Subcutaneous abdominal adipose tissue (tissue), 5 donors: Measurements from ENCODE around the gene SMAD3.
A peak's percentile ranks its signal among the peaks of the same experiment; 100 is the strongest.

Source experiments
- H3K27ac ChIP-seq: one replicate; pipeline ENCODE4 v1.7.0; 2013; ENCODE audit warnings: low read depth, mild to moderate bottlenecking, inconsistent platforms, low read length, moderate library complexity
- H3K27me3 ChIP-seq, 5 donors: one replicate each; pipeline ENCODE4 v1.7.0; 2013; ENCODE audit warnings: low read length in 5 of 5, inconsistent platforms in 1 of 5; ENCODE audit not compliant: control insufficient read depth in 5 of 5, insufficient read depth in 4 of 5
- H3K36me3 ChIP-seq, 5 donors: one replicate each; pipeline ENCODE4 v1.7.0; 2013; ENCODE audit warnings: low read length in 5 of 5; ENCODE audit not compliant: control insufficient read depth in 5 of 5, insufficient read depth in 5 of 5
- H3K4me1 ChIP-seq, 5 donors: one replicate each; pipeline ENCODE4 v1.7.0; 2013; ENCODE audit warnings: low read length in 5 of 5, mild to moderate bottlenecking in 3 of 5, moderate library complexity in 1 of 5; ENCODE audit not compliant: control insufficient read depth in 5 of 5, insufficient read depth in 5 of 5
- H3K4me3 ChIP-seq, 5 donors: one replicate each; pipeline ENCODE4 v1.7.0; 2013; ENCODE audit warnings: low read length in 5 of 5, low read depth in 1 of 5
- H3K9ac ChIP-seq, 5 donors: one replicate each; pipeline ENCODE4 v1.7.0; 2013; ENCODE audit warnings: low read length in 5 of 5, mild to moderate bottlenecking in 4 of 5, moderate library complexity in 3 of 5
- H3K9me3 ChIP-seq, 5 donors: one replicate each; pipeline ENCODE4 v1.7.0; 2013; ENCODE audit warnings: low read length in 5 of 5; ENCODE audit not compliant: control insufficient read depth in 5 of 5
- donor health status: healthy.
- donor health status: healthy.
- donor health status: healthy.
- donor health status: healthy.
- donor health status: healthy.

The SMAD3 gene

GRCh38 chr15:67103021-67103420, 37.6 kb downstream of the SMAD3 start:
- no peak overlapping the region for H3K9ac ChIP-seq
- no peaks in the 10 kb centered on the region for H3K9me3 ChIP-seq
- peak overlapping the region; percentile 2 for H3K27ac ChIP-seq
- peaks cover 24 to 75% (median 65%) of the 10 kb centered on the region in 5 donors for H3K4me1 ChIP-seq
- no peaks in the 10 kb centered on the region for H3K27me3 ChIP-seq
- H3K36me3 ChIP-seq, result no peaks in the 10 kb centered on the region
- no peak overlapping the region for H3K4me3 ChIP-seq

GRCh38 chr15:67103432-67103831, 38.0 kb downstream of the SMAD3 start:
- Histone ChIP-seq H3K9ac (peak overlapping the region in 1 of 5 donors; percentile 38), H3K27ac (peak overlapping the region; percentile 2), H3K4me3 (peak overlapping the region in 1 of 5 donors; percentile 7), H3K27me3 (no peaks in the 10 kb centered on the region), H3K4me1 (peaks cover 26 to 75% (median 65%) of the 10 kb centered on the region in 5 donors), H3K9me3 (no peaks in the 10 kb centered on the region), H3K36me3 (no peaks in the 10 kb centered on the region)

DNA sequence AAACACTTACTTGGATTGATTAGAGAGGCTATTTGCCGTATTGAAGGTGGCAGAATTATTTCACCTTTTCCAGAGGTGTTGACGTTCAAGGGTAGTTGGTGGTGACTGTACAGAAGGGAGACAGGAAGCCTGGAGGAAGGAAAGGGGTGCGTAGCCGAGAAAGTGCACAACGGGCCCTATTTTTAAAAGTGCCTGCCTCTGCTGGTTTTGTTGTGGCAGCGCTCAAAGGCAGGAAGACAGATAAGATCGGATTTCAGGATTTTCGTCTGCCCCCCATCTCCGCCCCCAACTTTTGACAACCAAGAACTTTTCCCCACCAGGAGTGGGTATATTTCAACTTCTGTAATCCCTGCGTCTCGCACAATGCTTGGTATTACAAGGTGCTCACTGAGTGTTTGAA, 38.5 kb downstream of the SMAD3 start:
- no peaks in the 10 kb centered on the region for H3K9me3 ChIP-seq
- H3K4me3 ChIP-seq, result peak overlapping the region in 1 of 5 donors; percentile 7
- H3K9ac ChIP-seq, result peak overlapping the region in 1 of 5 donors; percentile 38
- H3K27ac ChIP-seq, result peak overlapping the region; percentile 2
- no peaks in the 10 kb centered on the region for H3K36me3 ChIP-seq
- H3K27me3 ChIP-seq, result no peaks in the 10 kb centered on the region
- peaks cover 31 to 75% (median 65%) of the 10 kb centered on the region in 5 donors for H3K4me1 ChIP-seq

DNA sequence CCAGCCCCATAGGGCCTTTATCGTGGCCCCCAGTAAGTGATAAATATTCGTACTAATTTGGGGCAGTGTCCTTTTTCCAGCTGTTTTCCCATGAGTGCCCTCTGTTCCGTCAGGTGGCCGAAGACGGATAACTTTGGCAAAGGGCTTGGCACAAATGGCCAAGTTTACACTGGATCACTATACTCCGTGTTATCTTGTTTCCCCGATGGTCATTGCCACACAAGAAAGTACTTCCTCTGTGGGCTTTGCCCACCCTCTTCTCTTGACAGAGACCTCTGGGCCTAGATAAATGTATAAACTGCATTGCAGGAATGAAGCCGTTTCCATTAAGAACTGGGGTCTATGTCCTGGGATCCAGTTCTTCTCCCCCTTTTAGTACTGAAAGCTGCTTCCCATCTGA, 39.1 kb downstream of the SMAD3 start:
- H3K4me3 ChIP-seq, result no peak overlapping the region
- no peaks in the 10 kb centered on the region for H3K36me3 ChIP-seq
- no peaks in the 10 kb centered on the region for H3K9me3 ChIP-seq
- H3K27ac ChIP-seq, result peak overlapping the region; percentile 92
- peaks cover 37 to 76% (median 65%) of the 10 kb centered on the region in 5 donors for H3K4me1 ChIP-seq
- H3K9ac ChIP-seq, result peak overlapping the region in 1 of 5 donors; percentile 14
- H3K27me3 ChIP-seq, result no peaks in the 10 kb centered on the region

GRCh38 chr15:67105065-67105951, 39.9 kb downstream of the SMAD3 start:
- Histone ChIP-seq H3K4me1 (peaks cover 41 to 82% (median 71%) of the 10 kb centered on the region in 5 donors), H3K36me3 (no peaks in the 10 kb centered on the region), H3K27ac (peak overlapping the region; percentile 92), H3K9ac (peak overlapping the region in 3 of 5 donors; percentile 42 to 56 (median 46)), H3K4me3 (peak overlapping the region in 1 of 5 donors; percentile 6), H3K9me3 (no peaks in the 10 kb centered on the region), H3K27me3 (no peaks in the 10 kb centered on the region)

GRCh38 chr15:67105991-67106763, 40.8 kb downstream of the SMAD3 start:
- no peaks in the 10 kb centered on the region for H3K27me3 ChIP-seq
- H3K4me3 ChIP-seq, result no peak overlapping the region
- H3K9ac ChIP-seq, result peak overlapping the region in 4 of 5 donors; percentile 2 to 51 (median 44)
- no peaks in the 10 kb centered on the region for H3K36me3 ChIP-seq
- peaks cover 41 to 84% (median 78%) of the 10 kb centered on the region in 5 donors for H3K4me1 ChIP-seq
- peaks cover 0 to 2% (median 0%) of the 10 kb centered on the region in 5 donors for H3K9me3 ChIP-seq
- H3K27ac ChIP-seq, result peak overlapping the region; percentile 92

GRCh38 chr15:67106764-67107013, 41.3 kb downstream of the SMAD3 start:
- H3K4me3 ChIP-seq, result no peak overlapping the region
- H3K36me3 ChIP-seq, result no peaks in the 10 kb centered on the region
- peak overlapping the region in 2 of 5 donors; percentile 39 to 42 for H3K9ac ChIP-seq
- peaks cover 41 to 84% (median 78%) of the 10 kb centered on the region in 5 donors for H3K4me1 ChIP-seq
- H3K9me3 ChIP-seq, result peaks cover 0 to 4% (median 0%) of the 10 kb centered on the region in 5 donors
- H3K27ac ChIP-seq, result peak overlapping the region; percentile 92
- no peaks in the 10 kb centered on the region for H3K27me3 ChIP-seq

DNA sequence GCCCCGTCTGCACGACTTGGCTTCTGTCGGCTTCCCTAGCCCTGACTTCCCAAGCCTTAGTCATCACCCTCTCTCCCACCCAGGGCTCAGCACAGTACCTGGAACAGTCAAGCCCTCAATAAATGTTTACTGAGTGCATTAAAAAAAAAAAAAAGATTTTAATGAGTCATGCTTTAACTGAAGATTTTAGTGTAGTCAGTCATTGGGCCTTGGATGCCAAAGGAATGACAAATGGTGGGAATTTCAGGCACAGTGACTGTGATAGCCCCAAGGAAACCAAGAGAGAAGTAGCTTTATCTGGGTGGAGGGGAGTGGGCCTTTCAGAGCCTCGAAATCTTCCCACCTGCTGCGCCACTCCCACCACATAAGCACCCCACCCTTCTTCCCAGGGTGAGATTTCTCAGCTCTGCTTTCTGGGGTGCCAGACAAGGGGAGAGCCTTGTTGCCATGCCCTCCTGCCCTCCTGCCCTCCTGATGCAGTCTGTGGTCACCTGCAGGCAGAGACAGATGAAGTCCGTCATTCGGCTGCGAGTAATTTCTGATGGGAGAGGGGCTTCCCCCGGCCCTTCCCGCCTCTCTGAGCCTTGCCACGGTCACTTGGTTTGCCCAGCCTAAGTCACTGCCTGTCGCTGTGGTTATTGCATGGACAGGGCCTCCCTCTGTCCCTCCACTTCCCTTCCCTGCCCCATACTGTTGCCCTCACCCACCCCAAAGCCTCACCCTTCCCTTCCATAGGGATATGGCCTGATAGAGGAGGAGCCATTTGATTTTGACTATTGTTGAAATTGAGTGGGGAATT, 41.8 kb downstream of the SMAD3 start:
- peak overlapping the region in 4 of 5 donors; percentile 38 to 57 (median 44) for H3K9ac ChIP-seq
- H3K4me3 ChIP-seq, result peak overlapping the region in 1 of 5 donors; percentile 4
- H3K36me3 ChIP-seq, result no peaks in the 10 kb centered on the region
- H3K9me3 ChIP-seq, result peaks cover 0 to 4% (median 0%) of the 10 kb centered on the region in 5 donors
- peaks cover 41 to 84% (median 76%) of the 10 kb centered on the region in 5 donors for H3K4me1 ChIP-seq
- no peaks in the 10 kb centered on the region for H3K27me3 ChIP-seq
- H3K27ac ChIP-seq, result peak overlapping the region; percentile 92

- H3K36me3 ChIP-seq, result no peaks in the 10 kb centered on the region
- H3K4me3 ChIP-seq, result no peak overlapping the region
- H3K9me3 ChIP-seq, result peaks cover 0 to 4% (median 0%) of the 10 kb centered on the region in 5 donors
- H3K9ac ChIP-seq, result peak overlapping the region in 3 of 5 donors; percentile 30 to 70 (median 42)
- H3K27ac ChIP-seq, result peak overlapping the region; percentile 85
- H3K27me3 ChIP-seq, result no peaks in the 10 kb centered on the region
- peaks cover 41 to 78% (median 69%) of the 10 kb centered on the region in 5 donors for H3K4me1 ChIP-seq
These were observed 42.9 kb downstream of the SMAD3 start for GRCh38 chr15:67108122-67108961.
